ENCODE data around the gene SHISA9.

Gene SHISA9

GRCh38 chr16:13165024-13165423 lies 263.6 kb downstream of the SHISA9 start:
- no peak for TF ChIP-seq MYC (IDR thresholded peaks at IDR 0.05; ENCODE audit: low read depth, low read length)
- no peak for TF ChIP-seq MAX (IDR thresholded peaks at IDR 0.05; ENCODE audit: low read depth, low read length)
- no peak for TF ChIP-seq CTCF (IDR thresholded peaks at IDR 0.05; ENCODE audit: low read depth, low read length)
- TF ChIP-seq POLR2A (IDR thresholded peaks at IDR 0.05; ENCODE audit: extremely low read depth, insufficient read length) = no peak
- H3K4me3 ChIP-seq (ENCODE audit: low read depth, low read length) = no peak overlapping the region
- DNase-seq (ENCODE audit: low read depth) = no peak

- DNase-seq (ENCODE audit: low read depth) = peak; percentile 2
- TF ChIP-seq POLR2A (IDR thresholded peaks at IDR 0.05; ENCODE audit: extremely low read depth, insufficient read length) (no peak), MAX (IDR thresholded peaks at IDR 0.05; ENCODE audit: low read depth, low read length) (no peak), CTCF (IDR thresholded peaks at IDR 0.05; ENCODE audit: low read depth, low read length) (no peak), MYC (IDR thresholded peaks at IDR 0.05; ENCODE audit: low read depth, low read length) (no peak)
These were observed 266.7 kb downstream of the SHISA9 start for GRCh38 chr16:13168091-13168572.

GRCh38 chr16:13171313-13171712 lies 269.9 kb downstream of the SHISA9 start:
- no peak overlapping the region for H3K4me3 ChIP-seq (ENCODE audit: low read depth, low read length)
- DNase-seq (ENCODE audit: low read depth) = no peak
- TF ChIP-seq MYC (IDR thresholded peaks at IDR 0.05; ENCODE audit: low read depth, low read length) (no peak), MAX (IDR thresholded peaks at IDR 0.05; ENCODE audit: low read depth, low read length) (no peak), POLR2A (IDR thresholded peaks at IDR 0.05; ENCODE audit: extremely low read depth, insufficient read length) (no peak), CTCF (IDR thresholded peaks at IDR 0.05; ENCODE audit: low read depth, low read length) (no peak)

More at GRCh38 chr16:13168091-13168572, 266.7 kb downstream of the SHISA9 start:
- H3K4me3 ChIP-seq (ENCODE audit: low read depth, low read length) = no peak overlapping the region

GRCh38 chr16:13176711-13177110 lies 275.3 kb downstream of the SHISA9 start:
- no peak for TF ChIP-seq MAX (IDR thresholded peaks at IDR 0.05; ENCODE audit: low read depth, low read length)
- TF ChIP-seq CTCF (IDR thresholded peaks at IDR 0.05; ENCODE audit: low read depth, low read length) = no peak
- TF ChIP-seq POLR2A (IDR thresholded peaks at IDR 0.05; ENCODE audit: extremely low read depth, insufficient read length) = no peak
- TF ChIP-seq MYC (IDR thresholded peaks at IDR 0.05; ENCODE audit: low read depth, low read length) = no peak
- DNase-seq (ENCODE audit: low read depth) = no peak
- no peak overlapping the region for H3K4me3 ChIP-seq (ENCODE audit: low read depth, low read length)

- no peak overlapping the region for H3K4me3 ChIP-seq (ENCODE audit: low read depth, low read length)
- DNase-seq (ENCODE audit: low read depth) = no peak
- TF ChIP-seq CTCF (IDR thresholded peaks at IDR 0.05; ENCODE audit: low read depth, low read length) = no peak
- TF ChIP-seq POLR2A (IDR thresholded peaks at IDR 0.05; ENCODE audit: extremely low read depth, insufficient read length) = no peak
- no peak for TF ChIP-seq MAX (IDR thresholded peaks at IDR 0.05; ENCODE audit: low read depth, low read length)
- no peak for TF ChIP-seq MYC (IDR thresholded peaks at IDR 0.05; ENCODE audit: low read depth, low read length)
These were observed 276.9 kb downstream of the SHISA9 start for GRCh38 chr16:13178318-13178717.

Data from NB4 (cell line).